ENCODE measurements around the gene LEPROT.

LEPROT gene

DNA sequence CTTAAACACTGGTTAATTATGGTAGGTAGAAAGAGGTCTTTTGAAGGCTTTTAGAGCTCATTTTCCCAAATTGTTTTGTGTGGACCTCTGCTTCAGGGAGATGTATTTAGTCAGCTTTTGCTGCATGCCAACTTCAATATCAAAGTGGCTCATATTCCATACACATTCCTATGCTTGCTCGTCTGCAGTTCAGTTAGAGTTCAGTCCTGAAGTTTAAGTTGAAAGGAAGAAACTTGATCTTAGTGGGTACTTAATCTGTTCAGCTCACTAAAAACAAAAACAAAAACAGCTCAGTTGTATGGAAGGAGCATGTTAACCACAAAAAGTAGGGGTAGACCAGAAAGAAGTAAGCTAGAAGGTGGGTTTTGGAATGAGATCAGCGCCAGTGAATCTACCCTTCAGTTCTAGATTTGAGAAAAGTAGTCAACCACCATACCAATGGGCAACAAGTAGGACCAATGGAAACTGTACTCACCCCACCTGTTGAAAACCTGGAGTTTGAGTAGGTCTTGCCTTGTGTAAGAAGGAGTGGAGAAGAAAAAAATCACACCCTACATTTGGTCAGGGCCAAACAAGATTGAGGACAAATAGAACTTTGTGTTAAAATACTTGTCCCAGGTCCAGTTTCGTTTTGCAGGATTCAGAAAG lies 58.0 kb downstream of the LEPROT start:
- DNase-seq = no peak

DNA sequence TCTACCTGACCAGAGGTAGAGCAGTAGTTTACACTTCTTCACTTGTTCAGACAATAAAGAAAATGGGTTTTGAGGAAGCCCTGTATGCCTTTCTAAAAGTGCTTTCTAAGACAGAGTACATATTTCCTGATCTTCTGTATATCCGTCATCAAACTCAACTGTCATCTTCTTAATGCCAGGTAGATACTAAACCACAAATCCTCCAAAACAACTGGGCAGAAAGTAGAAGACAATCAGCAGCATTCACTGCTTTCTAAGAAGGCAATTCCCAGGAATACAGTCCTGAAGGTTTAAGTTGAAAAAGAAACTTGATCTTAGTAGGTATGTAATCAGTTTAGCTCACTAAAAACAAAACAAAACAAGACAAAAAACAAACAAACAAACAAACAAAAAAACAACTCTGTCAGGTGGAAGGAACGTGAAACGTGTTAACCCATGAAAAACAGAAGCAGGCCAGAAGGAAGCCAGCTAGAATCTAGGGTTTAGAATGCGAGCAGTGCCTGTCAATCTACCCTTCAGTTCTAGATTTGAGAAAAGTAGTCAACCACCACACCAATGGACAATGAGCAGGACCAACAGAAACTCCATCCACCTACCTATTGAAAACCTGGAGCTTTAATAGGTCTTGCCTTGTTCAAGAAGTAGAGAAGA lies 59.2 kb downstream of the LEPROT start:
- no peak for DNase-seq

DNA sequence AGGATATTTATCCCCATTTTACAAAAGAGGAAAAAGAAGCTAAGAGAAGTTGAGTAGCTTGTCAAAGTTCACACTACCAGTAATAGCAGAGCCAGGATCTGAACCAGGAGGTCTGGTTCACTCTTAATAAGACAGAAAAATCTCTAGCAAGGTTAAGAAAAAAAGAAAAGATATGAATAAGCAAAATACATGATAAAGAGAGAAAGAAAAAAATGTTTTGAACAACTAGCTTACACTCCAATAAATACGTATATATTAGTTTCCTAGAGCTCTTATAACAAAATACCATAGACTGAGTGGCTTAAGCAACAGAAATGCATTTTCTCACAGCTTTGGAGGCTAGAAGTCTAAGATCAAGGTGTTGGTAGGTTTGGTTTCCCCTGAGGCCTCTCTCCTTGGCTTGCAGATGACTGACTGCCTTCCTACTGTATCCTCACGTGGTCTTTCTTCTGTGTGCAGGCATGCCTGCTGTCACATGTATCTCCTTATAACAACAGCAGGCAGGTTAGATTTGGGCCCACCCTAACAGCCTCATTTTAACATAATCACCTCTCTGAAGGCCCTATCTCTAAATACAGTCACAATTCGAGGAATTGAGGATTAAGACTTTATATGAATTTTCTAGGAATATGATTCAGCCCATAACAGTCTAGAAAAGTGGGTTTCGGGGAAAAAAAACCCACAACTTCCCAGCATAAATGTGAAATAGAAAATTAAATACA lies 60.4 kb downstream of the LEPROT start:
- DNase-seq = no peak

DNA sequence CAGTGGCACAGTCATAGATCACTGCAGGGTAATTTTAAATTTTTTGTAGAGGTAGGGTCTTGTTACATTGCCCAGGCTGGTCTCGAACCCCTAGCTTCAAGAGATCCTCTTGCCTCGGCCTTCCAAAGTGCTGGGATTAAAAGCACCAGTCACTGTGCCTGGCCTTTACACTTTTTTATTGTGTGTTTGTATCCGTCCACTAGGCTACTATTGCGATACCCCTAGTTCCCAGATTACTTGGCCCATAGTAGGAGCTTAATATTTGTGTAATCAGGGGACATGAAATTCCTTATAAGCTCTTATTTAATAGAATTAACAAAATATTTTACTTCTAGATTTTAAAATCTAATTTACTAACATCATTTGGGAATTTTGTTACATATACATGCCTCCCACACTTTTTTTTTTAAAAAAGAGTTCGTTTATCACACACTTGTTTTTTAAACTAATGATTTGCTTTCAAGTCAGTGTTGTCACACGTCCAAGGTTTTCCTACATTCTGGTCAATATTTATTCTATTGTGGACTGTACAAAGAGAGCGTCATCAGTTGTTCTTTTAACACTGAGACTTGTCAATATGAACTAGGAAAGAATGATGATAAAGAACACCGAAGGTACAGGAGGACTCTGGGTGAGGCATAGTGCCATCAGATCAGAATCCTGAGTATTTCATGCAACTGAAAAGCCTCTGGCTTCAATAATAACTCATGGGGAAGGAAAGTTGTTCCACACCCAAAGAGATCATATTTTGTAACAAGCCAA lies 63.7 kb downstream of the LEPROT start:
- DNase-seq = no peak

Data from suppressor macrophage (primary cell).